ENCODE results near the gene MYBBP1A. TPM values are rescaled to one million over a fixed set of nuclear protein-coding genes. Genes with fewer than 3 reads are reported as not detected.
A peak's percentile ranks its signal among the peaks of the same experiment; 100 is the strongest.

Gene MYBBP1A
- total and polyA plus RNA-seq, 3 experiments from 2014 or later: 34.1 to 157 (median 148) TPM

GRCh38 chr17:4533523-4534504 is 21.4 kb downstream of the MYBBP1A start:
- Mint-ChIP-seq H3K4me3 (no peak overlapping the region), H3K27me3 (peaks cover 0 to 1% of the 10 kb centered on the region in 2 donors), H3K27ac (peak overlapping the region in 2 of 8 donors; percentile 37 to 84), H3K4me1 (peaks cover 0 to 9% (median 2%) of the 10 kb centered on the region in 3 donors), H3K36me3 (peaks cover 0 to 12% (median 0%) of the 10 kb centered on the region in 3 donors), H3K9me3 (no peaks in the 10 kb centered on the region)
- H3K4me1 ChIP-seq (ENCODE audit: insufficient read depth, low read length): no peaks in the 10 kb centered on the region
- H3K4me3 ChIP-seq (ENCODE audit: low read length): no peak overlapping the region
- POLR2A ChIA-PET: interaction anchor here (0.5 kb wide), 1 partner anchor 502 kb away, joined by 3 read pairs; no protein-coding TSS in a partner anchor
- DNase-seq: no peak
- H3K27me3 ChIP-seq (ENCODE audit: insufficient read depth, low read length, poor library complexity, severe bottlenecking): no peaks in the 10 kb centered on the region
- CTCF ChIA-PET: no interaction called here
- no peak overlapping the region for H3K27ac ChIP-seq (ENCODE audit: low read depth, low read length)
- no peaks in the 10 kb centered on the region for H3K9me3 ChIP-seq (ENCODE audit: low read length)
- H3K36me3 ChIP-seq (ENCODE audit: insufficient read depth, low read length): no peaks in the 10 kb centered on the region

- no peak overlapping the region for H3K4me3 ChIP-seq (ENCODE audit: low read length)
- no peaks in the 10 kb centered on the region for H3K36me3 ChIP-seq (ENCODE audit: insufficient read depth, low read length)
- CTCF ChIA-PET: no interaction called here
- POLR2A ChIA-PET: no interaction called here
- H3K27me3 Mint-ChIP-seq: peaks cover 0 to 1% of the 10 kb centered on the region in 2 donors
- H3K4me1 Mint-ChIP-seq: peaks cover 0 to 9% (median 2%) of the 10 kb centered on the region in 3 donors
- H3K4me3 Mint-ChIP-seq: no peak overlapping the region
- no peaks in the 10 kb centered on the region for H3K4me1 ChIP-seq (ENCODE audit: insufficient read depth, low read length)
- H3K27ac Mint-ChIP-seq: peak overlapping the region in 1 of 8 donors; percentile 12
- no peaks in the 10 kb centered on the region for H3K9me3 ChIP-seq (ENCODE audit: low read length)
- peaks cover 0 to 7% (median 0%) of the 10 kb centered on the region in 3 donors for H3K36me3 Mint-ChIP-seq
- H3K9me3 Mint-ChIP-seq: no peaks in the 10 kb centered on the region
- no peak for DNase-seq
- no peaks in the 10 kb centered on the region for H3K27me3 ChIP-seq (ENCODE audit: insufficient read depth, low read length, poor library complexity, severe bottlenecking)
- H3K27ac ChIP-seq (ENCODE audit: low read depth, low read length): no peak overlapping the region
Observed at GRCh38 chr17:4532860-4533522, 22.2 kb downstream of the MYBBP1A start.

GRCh38 chr17:4531988-4532736 is 23.0 kb downstream of the MYBBP1A start:
- POLR2A ChIA-PET: no interaction called here
- H3K9me3 Mint-ChIP-seq: no peaks in the 10 kb centered on the region
- no peaks in the 10 kb centered on the region for H3K36me3 Mint-ChIP-seq
- DNase-seq: no peak
- CTCF ChIA-PET: no interaction called here
- H3K4me3 ChIP-seq (ENCODE audit: low read length): no peak overlapping the region
- H3K4me3 Mint-ChIP-seq: no peak overlapping the region
- peak overlapping the region in 1 of 8 donors; percentile 2 for H3K27ac Mint-ChIP-seq
- no peaks in the 10 kb centered on the region for H3K36me3 ChIP-seq (ENCODE audit: insufficient read depth, low read length)
- H3K27me3 Mint-ChIP-seq: peaks cover 0 to 1% of the 10 kb centered on the region in 2 donors
- no peaks in the 10 kb centered on the region for H3K27me3 ChIP-seq (ENCODE audit: insufficient read depth, low read length, poor library complexity, severe bottlenecking)
- H3K4me1 Mint-ChIP-seq: peaks cover 0 to 9% (median 2%) of the 10 kb centered on the region in 3 donors
- no peak overlapping the region for H3K27ac ChIP-seq (ENCODE audit: low read depth, low read length)
- H3K9me3 ChIP-seq (ENCODE audit: low read length): no peaks in the 10 kb centered on the region
- no peaks in the 10 kb centered on the region for H3K4me1 ChIP-seq (ENCODE audit: insufficient read depth, low read length)

- peaks cover 0 to 9% (median 2%) of the 10 kb centered on the region in 3 donors for H3K4me1 Mint-ChIP-seq
- Histone ChIP-seq H3K9me3 (ENCODE audit: low read length) (no peaks in the 10 kb centered on the region), H3K4me1 (ENCODE audit: insufficient read depth, low read length) (no peaks in the 10 kb centered on the region), H3K4me3 (ENCODE audit: low read length) (no peak overlapping the region), H3K36me3 (ENCODE audit: insufficient read depth, low read length) (no peaks in the 10 kb centered on the region), H3K27me3 (ENCODE audit: insufficient read depth, low read length, poor library complexity, severe bottlenecking) (no peaks in the 10 kb centered on the region), H3K27ac (ENCODE audit: low read depth, low read length) (no peak overlapping the region)
- ChIA-PET POLR2A (no interaction called here), CTCF (no interaction called here)
- H3K9me3 Mint-ChIP-seq: no peaks in the 10 kb centered on the region
- no peak overlapping the region for H3K4me3 Mint-ChIP-seq
- no peaks in the 10 kb centered on the region for H3K36me3 Mint-ChIP-seq
- no peak for DNase-seq
- H3K27me3 Mint-ChIP-seq: peaks cover 0 to 1% of the 10 kb centered on the region in 2 donors
- H3K27ac Mint-ChIP-seq: no peak overlapping the region
Observed at GRCh38 chr17:4530799-4531730, 24.1 kb downstream of the MYBBP1A start.

GRCh38 chr17:4529533-4530152 is 25.5 kb downstream of the MYBBP1A start:
- no peaks in the 10 kb centered on the region for H3K9me3 Mint-ChIP-seq
- H3K27me3 Mint-ChIP-seq: peaks cover 0 to 1% of the 10 kb centered on the region in 2 donors
- H3K36me3 ChIP-seq (ENCODE audit: insufficient read depth, low read length): no peaks in the 10 kb centered on the region
- no peak for DNase-seq
- no peak overlapping the region for H3K4me3 ChIP-seq (ENCODE audit: low read length)
- H3K27me3 ChIP-seq (ENCODE audit: insufficient read depth, low read length, poor library complexity, severe bottlenecking): no peaks in the 10 kb centered on the region
- ChIA-PET CTCF (no interaction called here), POLR2A (no interaction called here)
- H3K9me3 ChIP-seq (ENCODE audit: low read length): no peaks in the 10 kb centered on the region
- peaks cover 0 to 9% (median 0%) of the 10 kb centered on the region in 3 donors for H3K4me1 Mint-ChIP-seq
- no peak overlapping the region for H3K4me3 Mint-ChIP-seq
- peak overlapping the region in 2 of 8 donors; percentile 46 to 47 for H3K27ac Mint-ChIP-seq
- no peaks in the 10 kb centered on the region for H3K36me3 Mint-ChIP-seq
- H3K4me1 ChIP-seq (ENCODE audit: insufficient read depth, low read length): no peaks in the 10 kb centered on the region
- H3K27ac ChIP-seq (ENCODE audit: low read depth, low read length): no peak overlapping the region

- no peaks in the 10 kb centered on the region for H3K27me3 ChIP-seq (ENCODE audit: insufficient read depth, low read length, poor library complexity, severe bottlenecking)
- H3K9me3 Mint-ChIP-seq: no peaks in the 10 kb centered on the region
- no peaks in the 10 kb centered on the region for H3K36me3 Mint-ChIP-seq
- ChIA-PET POLR2A (no interaction called here), CTCF (no interaction called here)
- no peaks in the 10 kb centered on the region for H3K9me3 ChIP-seq (ENCODE audit: low read length)
- peaks cover 0 to 1% of the 10 kb centered on the region in 2 donors for H3K27me3 Mint-ChIP-seq
- no peak overlapping the region for H3K4me3 ChIP-seq (ENCODE audit: low read length)
- no peaks in the 10 kb centered on the region for H3K4me1 ChIP-seq (ENCODE audit: insufficient read depth, low read length)
- no peak overlapping the region for H3K4me3 Mint-ChIP-seq
- no peaks in the 10 kb centered on the region for H3K36me3 ChIP-seq (ENCODE audit: insufficient read depth, low read length)
- DNase-seq: no peak
- H3K4me1 Mint-ChIP-seq: no peaks in the 10 kb centered on the region
- H3K27ac Mint-ChIP-seq: no peak overlapping the region
- no peak overlapping the region for H3K27ac ChIP-seq (ENCODE audit: low read depth, low read length)
Observed at GRCh38 chr17:4527566-4528125, 27.5 kb downstream of the MYBBP1A start.

GRCh38 chr17:4527134-4527533 is 28.1 kb downstream of the MYBBP1A start:
- H3K27me3 ChIP-seq (ENCODE audit: insufficient read depth, low read length, poor library complexity, severe bottlenecking): no peaks in the 10 kb centered on the region
- H3K4me3 Mint-ChIP-seq: no peak overlapping the region
- H3K27ac Mint-ChIP-seq: no peak overlapping the region
- ChIA-PET CTCF (no interaction called here), POLR2A (no interaction called here)
- H3K9me3 Mint-ChIP-seq: no peaks in the 10 kb centered on the region
- H3K27me3 Mint-ChIP-seq: peaks cover 0 to 1% of the 10 kb centered on the region in 2 donors
- no peaks in the 10 kb centered on the region for H3K36me3 ChIP-seq (ENCODE audit: insufficient read depth, low read length)
- no peak overlapping the region for H3K27ac ChIP-seq (ENCODE audit: low read depth, low read length)
- H3K4me1 ChIP-seq (ENCODE audit: insufficient read depth, low read length): no peaks in the 10 kb centered on the region
- no peaks in the 10 kb centered on the region for H3K4me1 Mint-ChIP-seq
- H3K4me3 ChIP-seq (ENCODE audit: low read length): no peak overlapping the region
- H3K36me3 Mint-ChIP-seq: no peaks in the 10 kb centered on the region
- no peaks in the 10 kb centered on the region for H3K9me3 ChIP-seq (ENCODE audit: low read length)
- no peak for DNase-seq

All from CD8-positive, alpha-beta memory T cell (primary cell).